Ishikawa (cell line): ENCODE results near the gene IFIT5.

Experiments
- EP300 ChIP-seq: IDR thresholded peaks from 2 replicates; pipeline ENCODE4 v1.6.1; 2012; ENCODE audit warnings: borderline replicate concordance
- TAF1 ChIP-seq: IDR thresholded peaks from 2 replicates; pipeline ENCODE4 v1.6.1; 2012; ENCODE audit warnings: low read depth, mild to moderate bottlenecking
- TCF12 ChIP-seq: IDR thresholded peaks from 2 replicates; pipeline ENCODE4 v1.6.1; 2012; ENCODE audit warnings: low read depth
- YY1 ChIP-seq: IDR thresholded peaks from 2 replicates; pipeline ENCODE4 v1.6.1; 2012; ENCODE audit warnings: low read depth
- TF ChIP-seq, protein P1 (sequence below): IDR thresholded peaks from 2 replicates; pipeline ENCODE4 v1.6.1; 2012; ENCODE audit warnings: low read depth, mild to moderate bottlenecking
- TF ChIP-seq, protein P2 (sequence below): IDR thresholded peaks from 2 replicates; pipeline ENCODE4 v1.6.1; 2012

- TF ChIP-seq EP300 = no peak
- TF ChIP-seq, protein P1, sequence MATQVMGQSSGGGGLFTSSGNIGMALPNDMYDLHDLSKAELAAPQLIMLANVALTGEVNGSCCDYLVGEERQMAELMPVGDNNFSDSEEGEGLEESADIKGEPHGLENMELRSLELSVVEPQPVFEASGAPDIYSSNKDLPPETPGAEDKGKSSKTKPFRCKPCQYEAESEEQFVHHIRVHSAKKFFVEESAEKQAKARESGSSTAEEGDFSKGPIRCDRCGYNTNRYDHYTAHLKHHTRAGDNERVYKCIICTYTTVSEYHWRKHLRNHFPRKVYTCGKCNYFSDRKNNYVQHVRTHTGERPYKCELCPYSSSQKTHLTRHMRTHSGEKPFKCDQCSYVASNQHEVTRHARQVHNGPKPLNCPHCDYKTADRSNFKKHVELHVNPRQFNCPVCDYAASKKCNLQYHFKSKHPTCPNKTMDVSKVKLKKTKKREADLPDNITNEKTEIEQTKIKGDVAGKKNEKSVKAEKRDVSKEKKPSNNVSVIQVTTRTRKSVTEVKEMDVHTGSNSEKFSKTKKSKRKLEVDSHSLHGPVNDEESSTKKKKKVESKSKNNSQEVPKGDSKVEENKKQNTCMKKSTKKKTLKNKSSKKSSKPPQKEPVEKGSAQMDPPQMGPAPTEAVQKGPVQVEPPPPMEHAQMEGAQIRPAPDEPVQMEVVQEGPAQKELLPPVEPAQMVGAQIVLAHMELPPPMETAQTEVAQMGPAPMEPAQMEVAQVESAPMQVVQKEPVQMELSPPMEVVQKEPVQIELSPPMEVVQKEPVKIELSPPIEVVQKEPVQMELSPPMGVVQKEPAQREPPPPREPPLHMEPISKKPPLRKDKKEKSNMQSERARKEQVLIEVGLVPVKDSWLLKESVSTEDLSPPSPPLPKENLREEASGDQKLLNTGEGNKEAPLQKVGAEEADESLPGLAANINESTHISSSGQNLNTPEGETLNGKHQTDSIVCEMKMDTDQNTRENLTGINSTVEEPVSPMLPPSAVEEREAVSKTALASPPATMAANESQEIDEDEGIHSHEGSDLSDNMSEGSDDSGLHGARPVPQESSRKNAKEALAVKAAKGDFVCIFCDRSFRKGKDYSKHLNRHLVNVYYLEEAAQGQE = no peak
- TF ChIP-seq TAF1 = no peak
- TF ChIP-seq TCF12 = no peak
- TF ChIP-seq YY1 = no peak
- TF ChIP-seq, protein P2, sequence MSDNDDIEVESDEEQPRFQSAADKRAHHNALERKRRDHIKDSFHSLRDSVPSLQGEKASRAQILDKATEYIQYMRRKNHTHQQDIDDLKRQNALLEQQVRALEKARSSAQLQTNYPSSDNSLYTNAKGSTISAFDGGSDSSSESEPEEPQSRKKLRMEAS = no peak
These were observed 11.3 kb upstream of the IFIT5 start for GRCh38 chr10:89403043-89403442.
